ENCODE data around the gene ARSK. TPM values are rescaled to one million over a fixed set of nuclear protein-coding genes. Genes with fewer than 3 reads are reported as not detected.

The ARSK gene
- total and polyA plus RNA-seq, 2 experiments from 2014 or later = 23.2 to 40.8 TPM

DNA sequence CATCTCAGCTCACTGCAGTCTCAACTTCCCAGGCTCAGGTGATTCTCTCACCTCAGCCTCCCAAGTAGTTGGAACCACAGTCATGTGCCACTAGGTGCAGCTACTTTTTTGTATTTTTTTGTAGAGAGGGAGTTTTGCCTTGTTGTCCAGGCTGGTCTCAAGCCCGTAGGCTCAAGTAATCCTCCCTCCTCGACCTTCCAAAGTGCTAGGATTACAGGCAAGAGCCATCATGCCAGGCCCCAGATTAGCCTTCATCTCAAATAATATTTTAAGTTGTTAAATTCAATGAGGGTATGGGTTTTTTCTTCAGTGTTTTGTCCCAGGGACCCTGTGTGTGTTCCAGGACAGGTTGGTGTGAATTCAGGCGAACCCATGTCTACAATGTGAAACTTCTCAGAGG is 79.2 kb downstream of the ARSK start:
- no peaks in the 10 kb centered on the region for H4K20me1 ChIP-seq (replicated peaks; ENCODE audit: insufficient read depth)
- H3K4me1 Mint-ChIP-seq = no peaks in the 10 kb centered on the region
- no peak overlapping the region for H3K27ac ChIP-seq (ENCODE audit: low read depth)
- H3K4me3 ChIP-seq = no peak overlapping the region
- H3F3A ChIP-seq (replicated peaks; ENCODE audit: low read depth) = no peaks in the 10 kb centered on the region
- H3K4me2 ChIP-seq = no peak overlapping the region
- ATAC-seq (no peak), DNase-seq (ENCODE audit: low spot score) (no peak)
- no peaks in the 10 kb centered on the region for H3K4me1 ChIP-seq (ENCODE audit: insufficient read depth)
- H3K9me2 ChIP-seq (ENCODE audit: insufficient read depth) = 0 out of 2 replicates have a peak, but pooled peaks cover 11% of the 10 kb centered on the region
- H3K79me2 ChIP-seq (replicated peaks; ENCODE audit: insufficient read depth) = no peaks in the 10 kb centered on the region
- TF ChIP-seq, protein P1, sequence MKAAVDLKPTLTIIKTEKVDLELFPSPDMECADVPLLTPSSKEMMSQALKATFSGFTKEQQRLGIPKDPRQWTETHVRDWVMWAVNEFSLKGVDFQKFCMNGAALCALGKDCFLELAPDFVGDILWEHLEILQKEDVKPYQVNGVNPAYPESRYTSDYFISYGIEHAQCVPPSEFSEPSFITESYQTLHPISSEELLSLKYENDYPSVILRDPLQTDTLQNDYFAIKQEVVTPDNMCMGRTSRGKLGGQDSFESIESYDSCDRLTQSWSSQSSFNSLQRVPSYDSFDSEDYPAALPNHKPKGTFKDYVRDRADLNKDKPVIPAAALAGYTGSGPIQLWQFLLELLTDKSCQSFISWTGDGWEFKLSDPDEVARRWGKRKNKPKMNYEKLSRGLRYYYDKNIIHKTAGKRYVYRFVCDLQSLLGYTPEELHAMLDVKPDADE (IDR thresholded peaks at IDR 0.05) = no peak
- TF ChIP-seq POLR2AphosphoS5 (IDR thresholded peaks at IDR 0.05; ENCODE audit: low read depth) (no peak), NANOG (IDR thresholded peaks at IDR 0.05; ENCODE audit: borderline replicate concordance) (no peak), ZNF114 (CRISPR knock-in tag; IDR thresholded peaks at IDR 0.05) (no peak), EZH2 (IDR thresholded peaks at IDR 0.05; ENCODE audit: low read depth, unreplicated experiment) (no peak)
- TF ChIP-seq, protein P2, sequence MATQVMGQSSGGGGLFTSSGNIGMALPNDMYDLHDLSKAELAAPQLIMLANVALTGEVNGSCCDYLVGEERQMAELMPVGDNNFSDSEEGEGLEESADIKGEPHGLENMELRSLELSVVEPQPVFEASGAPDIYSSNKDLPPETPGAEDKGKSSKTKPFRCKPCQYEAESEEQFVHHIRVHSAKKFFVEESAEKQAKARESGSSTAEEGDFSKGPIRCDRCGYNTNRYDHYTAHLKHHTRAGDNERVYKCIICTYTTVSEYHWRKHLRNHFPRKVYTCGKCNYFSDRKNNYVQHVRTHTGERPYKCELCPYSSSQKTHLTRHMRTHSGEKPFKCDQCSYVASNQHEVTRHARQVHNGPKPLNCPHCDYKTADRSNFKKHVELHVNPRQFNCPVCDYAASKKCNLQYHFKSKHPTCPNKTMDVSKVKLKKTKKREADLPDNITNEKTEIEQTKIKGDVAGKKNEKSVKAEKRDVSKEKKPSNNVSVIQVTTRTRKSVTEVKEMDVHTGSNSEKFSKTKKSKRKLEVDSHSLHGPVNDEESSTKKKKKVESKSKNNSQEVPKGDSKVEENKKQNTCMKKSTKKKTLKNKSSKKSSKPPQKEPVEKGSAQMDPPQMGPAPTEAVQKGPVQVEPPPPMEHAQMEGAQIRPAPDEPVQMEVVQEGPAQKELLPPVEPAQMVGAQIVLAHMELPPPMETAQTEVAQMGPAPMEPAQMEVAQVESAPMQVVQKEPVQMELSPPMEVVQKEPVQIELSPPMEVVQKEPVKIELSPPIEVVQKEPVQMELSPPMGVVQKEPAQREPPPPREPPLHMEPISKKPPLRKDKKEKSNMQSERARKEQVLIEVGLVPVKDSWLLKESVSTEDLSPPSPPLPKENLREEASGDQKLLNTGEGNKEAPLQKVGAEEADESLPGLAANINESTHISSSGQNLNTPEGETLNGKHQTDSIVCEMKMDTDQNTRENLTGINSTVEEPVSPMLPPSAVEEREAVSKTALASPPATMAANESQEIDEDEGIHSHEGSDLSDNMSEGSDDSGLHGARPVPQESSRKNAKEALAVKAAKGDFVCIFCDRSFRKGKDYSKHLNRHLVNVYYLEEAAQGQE (IDR thresholded peaks at IDR 0.05; ENCODE audit: unreplicated experiment) = no peak
- TF ChIP-seq, protein P3, sequence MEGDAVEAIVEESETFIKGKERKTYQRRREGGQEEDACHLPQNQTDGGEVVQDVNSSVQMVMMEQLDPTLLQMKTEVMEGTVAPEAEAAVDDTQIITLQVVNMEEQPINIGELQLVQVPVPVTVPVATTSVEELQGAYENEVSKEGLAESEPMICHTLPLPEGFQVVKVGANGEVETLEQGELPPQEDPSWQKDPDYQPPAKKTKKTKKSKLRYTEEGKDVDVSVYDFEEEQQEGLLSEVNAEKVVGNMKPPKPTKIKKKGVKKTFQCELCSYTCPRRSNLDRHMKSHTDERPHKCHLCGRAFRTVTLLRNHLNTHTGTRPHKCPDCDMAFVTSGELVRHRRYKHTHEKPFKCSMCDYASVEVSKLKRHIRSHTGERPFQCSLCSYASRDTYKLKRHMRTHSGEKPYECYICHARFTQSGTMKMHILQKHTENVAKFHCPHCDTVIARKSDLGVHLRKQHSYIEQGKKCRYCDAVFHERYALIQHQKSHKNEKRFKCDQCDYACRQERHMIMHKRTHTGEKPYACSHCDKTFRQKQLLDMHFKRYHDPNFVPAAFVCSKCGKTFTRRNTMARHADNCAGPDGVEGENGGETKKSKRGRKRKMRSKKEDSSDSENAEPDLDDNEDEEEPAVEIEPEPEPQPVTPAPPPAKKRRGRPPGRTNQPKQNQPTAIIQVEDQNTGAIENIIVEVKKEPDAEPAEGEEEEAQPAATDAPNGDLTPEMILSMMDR (conservative IDR thresholded peaks at IDR 0.05; ENCODE audit: low read depth in 2 of 2) = no peak
- H3K27ac Mint-ChIP-seq = no peak overlapping the region
- no peaks in the 10 kb centered on the region for H3K27me3 ChIP-seq (ENCODE audit: insufficient read depth)
- no peaks in the 10 kb centered on the region for H3K36me3 ChIP-seq (ENCODE audit: insufficient read depth)
- H3K4me3 Mint-ChIP-seq = no peak overlapping the region
- peaks cover 3% of the 10 kb centered on the region for H3K27me3 Mint-ChIP-seq (ENCODE audit: insufficient read depth, low read depth, poor library complexity)
- peaks cover 11% of the 10 kb centered on the region for H3K9me3 Mint-ChIP-seq
- peak overlapping the region; percentile 43; the same call in 1 of the 2 replicates for H2AFZ ChIP-seq
- H3K36me3 Mint-ChIP-seq (ENCODE audit: low read depth) = peaks cover 13% of the 10 kb centered on the region

DNA sequence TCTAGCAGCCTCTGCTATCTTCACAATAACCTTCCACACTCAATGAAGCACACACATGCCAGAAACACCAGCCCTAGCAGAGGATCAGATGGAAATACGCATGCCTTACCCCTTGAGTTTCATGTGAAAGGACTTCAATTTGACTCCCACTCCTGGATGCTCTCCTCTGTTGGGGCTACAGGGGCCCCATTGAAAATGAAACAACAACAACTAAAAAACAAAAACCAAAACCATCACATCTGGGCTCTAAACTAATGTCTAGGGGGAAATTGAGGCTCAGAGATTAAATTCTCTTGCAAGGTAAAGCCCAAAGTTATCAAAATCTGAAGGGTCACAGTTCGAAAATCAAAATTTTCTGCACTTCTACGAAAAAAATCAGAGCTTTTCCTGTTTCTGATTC is 83.7 kb downstream of the ARSK start:
- DNase-seq (ENCODE audit: low spot score) (no peak), ATAC-seq (no peak)
- Histone ChIP-seq H4K20me1 (replicated peaks; ENCODE audit: insufficient read depth) (no peaks in the 10 kb centered on the region), H2AFZ (peak overlapping the region; percentile 89), H3K9me2 (ENCODE audit: insufficient read depth) (no peaks in the 10 kb centered on the region), H3K4me3 (no peak overlapping the region), H3K4me1 (ENCODE audit: insufficient read depth) (no peaks in the 10 kb centered on the region), H3K4me2 (no peak overlapping the region), H3K36me3 (ENCODE audit: insufficient read depth) (no peaks in the 10 kb centered on the region), H3K27ac (ENCODE audit: low read depth) (no peak overlapping the region), H3K79me2 (replicated peaks; ENCODE audit: insufficient read depth) (no peaks in the 10 kb centered on the region), H3F3A (replicated peaks; ENCODE audit: low read depth) (no peaks in the 10 kb centered on the region), H3K27me3 (ENCODE audit: insufficient read depth) (no peaks in the 10 kb centered on the region)
- Mint-ChIP-seq H3K36me3 (ENCODE audit: low read depth) (no peaks in the 10 kb centered on the region), H3K4me1 (no peaks in the 10 kb centered on the region), H3K9me3 (no peaks in the 10 kb centered on the region), H3K27ac (no peak overlapping the region), H3K27me3 (ENCODE audit: insufficient read depth, low read depth, poor library complexity) (no peaks in the 10 kb centered on the region), H3K4me3 (no peak overlapping the region)
- TF ChIP-seq STAT1 (IDR thresholded peaks at IDR 0.05; ENCODE audit: unreplicated experiment) = no peak
- TF ChIP-seq, protein P1 (IDR thresholded peaks at IDR 0.05) = no peak
- no peak for TF ChIP-seq POLR2AphosphoS5 (IDR thresholded peaks at IDR 0.05; ENCODE audit: low read depth)
- TF ChIP-seq, protein P2 (IDR thresholded peaks at IDR 0.05; ENCODE audit: unreplicated experiment) = no peak

Data from GM23338 (cell line).